ENCODE data around the gene CPT2.

Gene CPT2

DNA sequence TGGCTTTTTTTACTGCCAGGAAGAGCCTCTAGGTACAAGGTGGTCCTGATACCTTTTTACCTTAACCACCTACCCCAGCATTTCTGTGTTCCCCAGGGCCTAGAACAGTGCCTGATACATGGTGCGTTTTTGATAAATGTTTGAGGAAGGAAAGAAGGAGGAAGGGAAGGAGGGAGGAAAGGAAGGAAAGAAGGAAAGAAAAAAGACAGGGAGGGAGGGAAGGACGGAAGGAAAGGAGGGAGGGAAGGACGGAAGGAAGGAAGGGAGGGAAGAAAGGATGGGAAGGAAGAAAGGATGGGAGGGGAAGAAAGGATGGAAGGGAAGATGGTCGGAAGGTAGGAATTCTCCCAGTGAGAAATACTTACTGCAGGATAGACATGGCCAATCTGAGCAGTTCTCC is 53.7 kb downstream of the CPT2 start:
- no peak overlapping the region for H3K4me3 ChIP-seq (ENCODE audit: control insufficient read depth, low read depth, low read length)
- DNase-seq (ENCODE audit: low read depth), result no peak
- no peak for TF ChIP-seq CTCF (conservative IDR thresholded peaks at IDR 0.05; ENCODE audit: control insufficient read depth, insufficient read depth, low read depth, low read length)

DNA sequence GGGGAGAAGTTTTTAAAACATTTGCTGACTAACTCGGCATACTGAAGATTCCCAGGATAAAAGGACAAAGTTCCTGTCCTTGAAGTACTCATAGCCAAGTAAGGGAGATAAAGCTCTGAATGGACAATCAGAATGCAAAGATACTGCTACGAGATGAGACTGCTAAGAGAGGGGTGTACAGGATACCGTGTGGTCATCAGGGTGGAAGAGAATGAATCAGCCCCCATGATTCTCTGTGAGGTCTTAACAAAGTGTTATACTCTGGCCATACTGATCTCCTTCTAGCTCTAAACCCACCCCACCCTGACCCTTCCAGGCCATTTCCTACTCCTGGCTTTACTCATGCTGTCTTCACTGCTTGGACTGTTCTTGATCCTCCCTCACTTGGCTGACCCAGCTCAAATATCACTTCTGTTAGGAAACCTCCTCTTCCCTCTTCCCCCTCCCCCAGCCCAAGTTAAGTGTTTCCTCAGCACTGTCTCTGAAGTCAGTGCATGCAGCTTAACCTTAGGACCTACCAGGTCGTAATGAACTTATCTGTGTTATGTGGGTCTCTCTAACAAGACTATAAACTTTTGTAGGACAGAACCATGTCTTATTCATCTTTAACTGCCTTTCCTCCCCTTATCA is 57.5 kb downstream of the CPT2 start:
- no peak overlapping the region for H3K4me3 ChIP-seq (ENCODE audit: control insufficient read depth, low read depth, low read length)
- peak; percentile 46 for DNase-seq (ENCODE audit: low read depth)
- no peak for TF ChIP-seq CTCF (conservative IDR thresholded peaks at IDR 0.05; ENCODE audit: control insufficient read depth, insufficient read depth, low read depth, low read length)

DNA sequence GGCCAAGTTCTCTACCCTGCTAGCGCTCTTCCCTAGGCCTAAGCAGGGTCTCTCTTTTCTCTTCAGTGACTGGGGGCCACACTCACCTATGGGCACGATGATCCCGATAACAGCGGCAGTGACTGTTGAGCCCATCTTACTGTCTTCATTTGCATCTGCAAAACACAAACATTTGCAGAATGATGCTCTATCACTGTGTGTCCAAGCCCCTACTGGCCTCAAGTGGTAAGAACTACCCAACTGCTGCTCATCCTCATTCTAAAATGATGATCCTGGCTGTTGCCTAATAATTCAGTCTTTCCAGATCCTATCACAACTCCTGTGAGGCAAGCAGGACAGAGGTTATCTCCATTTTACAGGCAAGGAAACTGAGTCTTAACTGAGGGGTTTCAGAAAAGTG is 58.4 kb downstream of the CPT2 start:
- no peak for DNase-seq (ENCODE audit: low read depth)
- H3K4me3 ChIP-seq (ENCODE audit: control insufficient read depth, low read depth, low read length), result no peak overlapping the region
- peak; percentile 15 for TF ChIP-seq CTCF (conservative IDR thresholded peaks at IDR 0.05; ENCODE audit: control insufficient read depth, insufficient read depth, low read depth, low read length)

- no peak for DNase-seq (ENCODE audit: low read depth)
- H3K4me3 ChIP-seq (ENCODE audit: control insufficient read depth, low read depth, low read length), result no peak overlapping the region
- no peak for TF ChIP-seq CTCF (conservative IDR thresholded peaks at IDR 0.05; ENCODE audit: control insufficient read depth, insufficient read depth, low read depth, low read length)
These were observed 60.2 kb downstream of the CPT2 start for GRCh38 chr1:53256511-53257453.

GRCh38 chr1:53257454-53258081 is 60.9 kb downstream of the CPT2 start:
- H3K4me3 ChIP-seq (ENCODE audit: control insufficient read depth, low read depth, low read length), result no peak overlapping the region
- DNase-seq (ENCODE audit: low read depth), result no peak
- no peak for TF ChIP-seq CTCF (conservative IDR thresholded peaks at IDR 0.05; ENCODE audit: control insufficient read depth, insufficient read depth, low read depth, low read length)

- no peak for DNase-seq (ENCODE audit: low read depth)
- no peak for TF ChIP-seq CTCF (conservative IDR thresholded peaks at IDR 0.05; ENCODE audit: control insufficient read depth, insufficient read depth, low read depth, low read length)
These were observed 61.6 kb downstream of the CPT2 start for GRCh38 chr1:53258216-53258615.

More at GRCh38 chr1:53258216-53258615, 61.6 kb downstream of the CPT2 start:
- H3K4me3 ChIP-seq (ENCODE audit: control insufficient read depth, low read depth, low read length), result no peak overlapping the region
